GM19438 (cell line): ENCODE data around the gene CACNB1.
"Not testable (repeated sequence)": the region's sequence is repeated elsewhere in the genome, so short reads cannot be mapped to it uniquely, and the experiment has no call there.

Experiments
- ATAC-seq: cut with Tn5 transposase; IDR thresholded peaks from one replicate; pipeline ENCODE4 v1.9.1; 2021; ENCODE audit warnings: low read depth; ENCODE audit not compliant: unreplicated experiment

CACNB1 gene

DNA sequence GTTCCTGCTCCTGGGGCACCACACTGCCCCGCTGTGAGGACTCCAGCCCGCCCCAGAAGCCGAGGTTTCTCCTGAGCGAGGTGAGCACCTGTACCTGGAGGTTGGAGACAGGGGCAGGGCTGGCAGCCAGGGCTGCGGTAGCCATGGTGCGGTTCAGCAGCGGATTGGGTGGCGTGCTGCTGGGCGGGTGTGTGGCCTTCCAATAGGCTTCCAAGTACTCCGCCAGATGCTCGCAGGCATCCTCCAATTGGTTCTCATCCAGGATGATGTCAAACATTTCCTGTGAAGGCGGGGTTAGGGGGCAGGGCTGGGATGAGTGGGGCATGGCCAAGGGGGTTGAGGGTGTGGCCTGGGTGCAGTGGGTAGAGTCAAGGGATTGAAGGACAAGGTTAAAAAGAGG lies 20.2 kb downstream of the CACNB1 start:
- ATAC-seq: no peak

DNA sequence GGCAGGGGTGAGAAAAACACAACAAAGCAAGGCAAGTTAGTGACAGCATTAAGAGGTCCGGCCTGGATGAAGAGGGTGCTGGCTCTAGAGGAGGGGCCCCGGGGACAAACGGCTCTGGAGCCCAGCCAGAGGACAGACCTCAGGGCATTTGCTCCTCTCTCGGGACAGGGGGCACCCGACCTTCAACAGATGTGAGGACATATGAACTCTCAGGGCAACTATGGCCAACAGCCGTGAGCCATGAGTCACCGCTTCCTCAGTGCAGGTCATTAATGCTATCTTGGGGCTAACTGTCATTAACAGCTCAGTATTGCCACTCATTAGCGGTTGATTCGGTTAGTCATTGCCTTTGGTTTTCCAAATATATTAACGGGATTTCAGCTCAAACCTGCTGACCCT lies 21.8 kb downstream of the CACNB1 start:
- ATAC-seq: no peak

GRCh38 chr17:39174920-39175694 lies 22.4 kb downstream of the CACNB1 start:
- no peak for ATAC-seq

- ATAC-seq: no peak
Measured at GRCh38 chr17:39173526-39174274, 23.8 kb downstream of the CACNB1 start.

GRCh38 chr17:39173080-39173479 lies 24.4 kb downstream of the CACNB1 start:
- no peak for ATAC-seq

GRCh38 chr17:39171933-39172332 lies 25.5 kb downstream of the CACNB1 start:
- no peak for ATAC-seq

DNA sequence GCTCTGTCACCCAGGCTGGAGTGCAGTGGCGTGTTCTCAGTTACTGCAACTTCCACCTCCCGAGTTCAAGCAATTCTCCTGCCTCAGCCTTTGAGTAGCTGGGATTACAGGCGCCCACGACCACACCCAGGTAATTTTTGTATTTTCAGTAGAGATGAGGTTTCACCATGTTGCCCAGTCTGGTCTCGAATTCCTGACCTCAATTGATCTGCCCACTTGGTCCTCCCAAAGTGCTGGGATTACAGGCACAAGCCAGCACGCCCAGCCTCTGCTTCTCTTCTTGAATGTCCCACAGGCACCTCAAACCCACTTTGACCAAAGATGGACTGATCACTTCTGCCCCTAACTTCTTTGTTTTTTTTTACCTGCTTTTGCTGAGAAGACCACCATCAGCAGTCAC lies 26.9 kb downstream of the CACNB1 start:
- no peak for ATAC-seq

DNA sequence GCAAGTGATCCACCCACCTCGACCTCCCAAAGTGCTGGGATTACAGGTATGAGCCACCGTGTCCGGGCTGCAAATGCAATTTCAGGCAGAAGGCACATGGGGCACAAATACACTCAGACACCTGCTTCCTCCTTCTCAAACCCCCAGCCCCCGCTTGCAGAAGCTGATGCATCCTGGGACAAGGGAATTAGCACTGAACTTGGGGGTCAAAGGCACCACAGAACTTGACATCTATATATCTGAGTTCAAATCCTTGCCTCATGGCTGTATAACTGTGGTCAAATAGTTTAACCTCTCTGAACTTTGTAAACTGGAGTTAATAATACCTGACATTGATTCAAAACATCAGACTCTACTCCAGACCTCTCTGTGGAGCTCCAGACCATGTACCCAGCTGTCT lies 27.4 kb downstream of the CACNB1 start:
- ATAC-seq: no peak

DNA sequence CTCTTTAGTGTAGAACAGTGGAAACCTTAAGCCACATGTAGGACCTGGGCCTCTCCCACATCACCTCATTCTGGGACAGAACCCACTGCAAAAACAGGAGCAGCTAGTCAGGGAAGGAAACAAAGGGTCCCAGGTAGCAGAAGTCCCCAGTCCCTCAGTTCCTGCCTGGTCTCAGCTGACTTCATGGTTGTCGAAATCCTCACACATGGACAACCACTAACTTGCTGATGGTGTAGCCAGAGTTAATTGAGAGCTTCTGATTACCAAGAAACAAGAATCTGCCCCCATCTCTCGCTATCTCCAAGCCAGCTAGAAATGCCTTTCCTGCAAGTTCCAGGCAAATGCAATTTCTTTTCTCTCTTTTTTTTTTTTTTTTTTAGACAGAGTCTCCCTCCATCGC lies 28.0 kb downstream of the CACNB1 start:
- no peak for ATAC-seq

DNA sequence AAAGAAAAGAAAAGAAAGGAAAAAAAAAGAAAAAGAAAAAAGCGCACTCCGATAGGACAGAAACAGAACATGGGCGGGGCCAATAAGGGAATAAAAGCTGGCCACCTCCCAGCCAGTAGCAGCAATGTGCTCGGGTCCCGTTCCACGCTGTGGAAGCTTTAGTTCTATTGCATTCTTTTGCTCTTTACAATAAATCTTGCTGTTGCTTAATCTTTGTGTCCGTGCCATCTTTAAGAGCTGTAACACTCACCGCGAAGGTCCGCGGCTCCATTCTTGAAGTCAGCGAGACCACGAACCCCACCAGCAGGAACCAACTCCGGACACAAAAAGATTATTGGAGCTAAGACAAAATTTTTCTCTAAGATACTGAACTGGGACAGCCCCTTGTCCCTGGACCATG lies 28.4 kb downstream of the CACNB1 start:
- no peak for ATAC-seq

DNA sequence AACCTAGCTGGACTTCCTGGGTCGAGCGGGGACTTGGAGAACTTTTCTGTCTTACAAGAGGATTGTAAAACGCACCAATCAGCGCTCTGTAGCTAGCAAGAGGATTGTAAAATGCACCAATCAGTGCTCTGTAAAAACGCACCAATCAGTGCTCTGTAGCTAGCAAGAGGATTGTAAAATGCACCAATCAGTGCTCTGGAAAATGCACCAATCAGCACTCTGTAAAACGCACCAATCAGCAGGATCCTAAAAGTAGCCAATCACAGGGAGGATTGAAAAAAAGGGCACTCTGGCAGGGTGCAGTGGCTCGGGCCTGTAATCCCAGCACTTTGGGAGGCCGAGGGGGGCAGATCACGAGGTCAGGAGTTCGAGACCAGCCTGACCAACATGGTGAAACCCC lies 29.0 kb downstream of the CACNB1 start:
- not testable (repeated sequence) for ATAC-seq

GRCh38 chr17:39167476-39167875 lies 30.0 kb downstream of the CACNB1 start:
- no peak for ATAC-seq

- no peak for ATAC-seq
Measured at GRCh38 chr17:39166437-39167335, 30.8 kb downstream of the CACNB1 start.

DNA sequence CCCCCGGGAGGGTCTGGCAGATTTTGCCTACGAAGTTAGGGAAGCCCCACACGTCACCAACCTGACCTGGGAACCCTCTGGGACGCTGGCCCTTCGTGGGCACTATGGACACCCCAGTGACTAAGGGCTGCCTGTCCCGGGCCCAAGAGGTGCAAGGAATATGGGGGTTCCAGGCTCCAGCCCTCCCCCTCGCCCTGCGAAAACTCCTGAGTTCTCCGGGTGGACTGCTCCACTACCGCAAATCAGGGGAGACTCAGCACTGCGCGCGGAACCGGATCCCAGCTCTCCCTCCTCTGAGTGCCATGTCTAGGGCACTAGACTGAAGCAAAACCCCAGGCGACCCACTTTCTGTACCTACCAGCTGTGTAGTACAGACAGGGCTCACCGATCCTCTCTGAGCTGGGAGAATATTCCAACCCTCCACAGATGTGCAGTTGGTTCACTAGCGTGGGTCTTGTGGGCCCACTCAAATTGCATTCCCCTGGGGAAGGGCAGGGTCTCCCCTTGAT lies 31.6 kb downstream of the CACNB1 start, which contains the start of gene ARL5C:
TSS of gene ARL5C (minus strand) at position 321 of the 509 bp plus-strand sequence. CDS start 401 bp downstream, outside the sequence.
- ATAC-seq: no peak

DNA sequence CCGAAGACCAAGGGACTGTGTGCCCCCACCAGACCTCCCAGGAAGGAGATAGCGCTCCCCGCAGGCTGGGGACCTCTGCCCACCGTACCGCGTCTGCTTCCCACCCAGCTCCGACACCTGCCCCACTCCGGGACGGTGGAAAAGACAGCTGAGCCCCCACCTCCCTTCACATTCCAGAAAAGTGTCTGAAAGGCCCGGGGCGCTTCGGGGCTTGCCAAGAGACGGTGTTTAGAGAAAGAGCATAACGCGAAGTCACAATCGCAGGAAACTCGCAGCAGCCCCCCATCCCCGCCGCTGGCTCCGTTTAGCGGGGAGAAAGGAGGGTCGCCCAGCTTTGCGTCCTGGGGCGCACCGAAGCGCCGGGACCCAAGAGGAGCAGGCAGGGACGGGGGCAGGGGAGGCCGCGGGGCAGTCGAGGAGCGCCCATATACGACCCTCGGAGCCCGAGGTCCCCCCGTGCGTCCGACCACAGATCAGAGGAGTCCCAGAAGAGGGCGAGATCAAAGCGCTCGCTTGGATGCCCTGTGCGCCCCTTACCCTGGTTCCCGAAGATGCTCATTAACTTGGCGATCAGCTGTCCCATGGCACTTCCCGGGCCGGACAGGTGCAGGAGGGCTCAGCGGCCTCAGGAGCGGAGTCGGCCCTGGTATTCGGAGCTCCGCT lies 32.2 kb downstream of the CACNB1 start:
- ATAC-seq: no peak

DNA sequence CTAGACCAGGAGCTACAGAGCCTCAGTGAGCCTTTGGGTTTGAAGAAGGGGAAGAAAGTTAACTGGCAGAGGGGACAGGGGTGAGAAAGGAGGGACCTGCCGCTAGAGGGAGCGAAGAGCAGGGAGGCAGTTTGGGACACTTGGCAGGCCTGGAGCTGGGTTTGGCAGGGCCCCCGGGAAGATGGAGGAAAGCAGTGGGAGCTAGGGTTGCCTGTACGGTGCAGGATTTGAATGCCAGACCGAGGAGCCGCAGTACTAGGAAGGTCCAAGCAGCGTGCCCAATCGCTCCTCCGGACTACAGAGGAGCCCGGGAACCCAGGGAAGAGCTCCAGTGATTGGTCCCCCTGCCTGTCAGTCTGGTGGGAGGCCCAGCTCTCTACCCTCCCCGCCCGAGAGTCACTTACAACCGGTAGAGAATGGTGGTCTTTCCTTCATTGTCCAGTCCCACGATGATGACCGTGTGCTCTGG lies 32.8 kb downstream of the CACNB1 start:
- no peak for ATAC-seq

DNA sequence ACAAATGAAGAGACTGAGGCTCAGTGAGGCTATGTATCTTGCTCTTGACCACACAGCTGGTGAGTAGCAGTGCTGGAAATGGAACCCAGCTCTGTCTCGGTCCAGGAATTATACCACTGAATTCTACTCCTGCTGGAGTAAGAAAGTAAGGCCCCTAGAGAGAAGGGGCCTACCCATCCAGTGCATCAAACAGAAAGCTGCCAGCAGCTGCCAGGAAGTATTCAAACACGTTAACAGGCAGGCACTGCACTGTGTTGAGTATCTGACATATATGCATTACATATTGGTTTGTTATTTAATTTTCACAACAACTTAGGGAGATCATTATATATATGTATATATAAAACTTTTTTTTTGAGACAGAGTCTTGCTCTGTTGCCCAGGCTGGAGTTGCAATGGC lies 35.5 kb downstream of the CACNB1 start:
- no peak for ATAC-seq

DNA sequence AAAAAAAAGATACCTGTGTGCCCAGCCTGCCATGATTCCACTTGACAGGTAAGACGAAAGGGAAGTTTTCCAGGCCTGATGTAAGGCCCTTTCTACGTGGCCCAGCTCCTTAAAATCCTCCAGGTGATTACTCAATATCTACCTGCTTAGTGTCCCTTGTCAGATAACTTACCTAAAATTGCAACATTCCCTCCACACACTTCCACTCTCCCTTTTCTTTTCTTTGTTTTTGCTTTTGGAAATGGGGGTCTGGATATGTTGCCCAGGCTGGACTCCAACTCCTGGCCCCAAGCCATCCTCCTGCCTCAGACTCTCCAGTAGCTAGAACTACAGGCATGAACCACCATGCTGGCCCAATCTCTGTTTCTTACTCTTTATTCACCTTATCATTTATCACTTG lies 38.8 kb downstream of the CACNB1 start:
- ATAC-seq: no peak

GRCh38 chr17:39156491-39156890 lies 41.0 kb downstream of the CACNB1 start:
- ATAC-seq: no peak

DNA sequence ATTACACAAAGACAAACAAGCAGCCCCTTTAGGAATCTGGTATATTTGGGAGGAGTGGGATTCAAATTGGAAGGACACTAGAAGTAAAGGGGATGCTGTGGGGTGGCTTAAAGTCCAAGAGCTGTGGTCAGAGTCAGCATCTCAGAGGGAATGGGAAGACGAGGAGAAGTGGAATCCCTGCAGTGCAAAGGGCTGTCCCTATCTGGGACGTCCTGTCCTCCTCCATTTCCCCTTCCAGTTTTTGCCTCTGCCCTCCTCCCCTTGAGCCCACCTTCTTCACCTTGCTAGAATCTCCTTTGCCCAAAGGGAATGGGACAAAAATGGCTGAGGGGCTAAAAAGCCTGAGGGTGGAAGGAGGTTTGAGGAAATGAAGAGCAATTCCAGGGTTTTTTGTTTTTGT lies 41.8 kb downstream of the CACNB1 start:
- no peak for ATAC-seq
